HepG2 (cell line): ENCODE data around the gene HINT1. TPM values are rescaled to one million over a fixed set of nuclear protein-coding genes. Genes with fewer than 3 reads are reported as not detected.

Experiments
- ATAC-seq: fragments of 200-7000 bp; cut with Tn5 transposase; 3 replicates; pipeline ENCODE4 v1.9.1; 2020; ENCODE audit warnings: mild to moderate bottlenecking, moderate library complexity
- BruUV-seq: library from RNA; stranded (reverse); fragments of 400-500 nt; replicated peaks from 2 replicates; lab custom pipeline; 2021; lab: Mats Ljungman, UMichigan
- CTCF ChIA-PET: fragments of 300-600 bp; formaldehyde crosslinking; extraction: SDS; loops from one replicate; lab custom pipeline; 2021; ENCODE audit warnings: low total read pairs, inconsistent platforms, low intra/inter-chr PET ratio; lab: Yijun Ruan, JAX
- POLR2A ChIA-PET: fragments of 350-600 bp; sonication (Branson Sonifier 250); formaldehyde crosslinking; loops from one replicate; lab custom pipeline; 2020; ENCODE audit warnings: antibody characterized with exemption, inconsistent platforms; lab: Yijun Ruan, JAX
- DNase-seq: peaks from one replicate; pipeline ENCODE4 v3.0.0-alpha.2; 2015; ENCODE audit warnings: low spot score
- FAIRE-seq: peaks from 3 replicates; lab custom pipeline; 2011; peaks lifted over from hg19 to GRCh38; lab: Jason Lieb, UNC
- H2AFZ ChIP-seq: one replicate; pipeline ENCODE4 v1.6.1; 2011; ENCODE audit warnings: low read length, inconsistent platforms
- H3K27ac ChIP-seq: fragments of 300-600 bp; 3 replicates; pipeline ENCODE4 v1.8.0; 2011; ENCODE audit warnings: mixed run types, mild to moderate bottlenecking, mixed read lengths, low read length, inconsistent platforms; ENCODE audit not compliant: insufficient read depth; ENCODE audit errors: extremely low read length
- H3K27me3 ChIP-seq, 2 experiments: fragments of 200-600 bp in 1 of 2; 2 replicates in 1 of 2; 3 replicates in 1 of 2; pipeline versions ENCODE4 v1.6.0 to v1.8.0; 2011; ENCODE audit warnings: low read length in 2 of 2, mild to moderate bottlenecking in 2 of 2, moderate library complexity in 2 of 2, inconsistent platforms in 1 of 2; ENCODE audit not compliant: insufficient read depth in 2 of 2, control insufficient read depth in 1 of 2
- H3K36me3 ChIP-seq, 2 experiments: fragments of 200-600 bp in 1 of 2; replicated peaks in 1 of 2; 2 replicates in 1 of 2; 3 replicates in 1 of 2; pipeline versions ENCODE4 v1.5.1 to v1.8.0; 2011; ENCODE audit warnings: low read length in 2 of 2, inconsistent platforms in 1 of 2; ENCODE audit not compliant: insufficient read depth in 2 of 2, control insufficient read depth in 1 of 2
- H3K4me1 ChIP-seq: 2 replicates; pipeline ENCODE4 v1.5.1; 2012; ENCODE audit warnings: low read length, inconsistent platforms; ENCODE audit not compliant: insufficient read depth
- H3K4me2 ChIP-seq: 2 replicates; pipeline ENCODE4 v1.6.0; 2011; ENCODE audit warnings: low read depth, low read length, inconsistent platforms
- H3K4me3 ChIP-seq, 3 experiments: fragments of 200-600 bp in 1 of 3; sonication (generic), shearing (Covaris generic) in 1 of 3; replicated peaks in 1 of 3; 2 replicates each; pipeline ENCODE4 v1.5.1; 2011 to 2016; ENCODE audit warnings: low read length in 3 of 3, inconsistent platforms in 2 of 3, low read depth in 2 of 3, mild to moderate bottlenecking in 2 of 3, control low read depth in 1 of 3, mixed read lengths in 1 of 3; ENCODE audit not compliant: insufficient read depth in 1 of 3
- H3K79me2 ChIP-seq: one replicate; pipeline ENCODE4 v1.6.1; 2011; ENCODE audit warnings: low read length, inconsistent platforms; ENCODE audit not compliant: insufficient read depth
- H3K9ac ChIP-seq: 2 replicates; pipeline ENCODE4 v1.6.0; 2011; ENCODE audit warnings: mild to moderate bottlenecking, low read depth, low read length, inconsistent platforms; ENCODE audit not compliant: insufficient read depth
- H3K9me3 ChIP-seq: 2 replicates; pipeline ENCODE4 v1.5.1; 2012; ENCODE audit warnings: mild to moderate bottlenecking, low read length
- H4K20me1 ChIP-seq: 2 replicates; pipeline ENCODE4 v1.6.0; 2011; ENCODE audit warnings: inconsistent platforms, mild to moderate bottlenecking, low read length, moderate library complexity; ENCODE audit not compliant: insufficient read depth
- AGO2 ChIP-seq: fragments of 200-400 bp; formaldehyde crosslinking; optimal IDR thresholded peaks from 2 replicates; pipeline ENCODE3; 2017; ENCODE audit warnings: mild to moderate bottlenecking, low read depth, low read length, moderate library complexity
- DMAP1 ChIP-seq: IDR thresholded peaks from 2 replicates; pipeline ENCODE4 v1.6.1; 2016
- ELF4 ChIP-seq: sonication (generic); formaldehyde crosslinking; IDR thresholded peaks from 2 replicates; pipeline ENCODE4 v1.5.0; 2020; ENCODE audit warnings: missing genetic modification reagents, mild to moderate bottlenecking, moderate library complexity, borderline replicate concordance
- FOXK1 ChIP-seq: sonication (generic); formaldehyde crosslinking; IDR thresholded peaks from 2 replicates; pipeline ENCODE4 v1.4.0; 2020; ENCODE audit warnings: low read depth, missing genetic modification reagents, borderline replicate concordance
- GABPA ChIP-seq, 2 experiments: IDR thresholded peaks; 2 replicates each; pipeline ENCODE4 v1.6.1; 2011 to 2016; ENCODE audit warnings: low read depth in 2 of 2, low read length in 1 of 2, missing biosample characterization in 1 of 2, missing genetic modification characterization in 1 of 2
- HDAC1 ChIP-seq: sonication (generic); formaldehyde crosslinking; IDR thresholded peaks from 2 replicates; pipeline ENCODE4 v1.5.1; 2020; ENCODE audit warnings: mild to moderate bottlenecking, missing genetic modification reagents
- HHEX ChIP-seq: IDR thresholded peaks from 2 replicates; pipeline ENCODE4 v1.6.1; 2016; ENCODE audit warnings: control low read depth
- HMGXB4 ChIP-seq, 2 experiments: sonication (generic) in 1 of 2; formaldehyde crosslinking in 1 of 2; IDR thresholded peaks; 2 replicates each; pipeline versions ENCODE4 v1.4.0 to v1.6.1; 2018 to 2020; ENCODE audit warnings: missing genetic modification reagents in 2 of 2, borderline replicate concordance in 1 of 2, low read depth in 1 of 2, mild to moderate bottlenecking in 1 of 2, missing biosample characterization in 1 of 2
- HOXA9 ChIP-seq: sonication (generic); formaldehyde crosslinking; IDR thresholded peaks from 2 replicates; pipeline ENCODE4 v1.8.1; 2022; ENCODE audit warnings: missing genetic modification reagents, mild to moderate bottlenecking, moderate library complexity, borderline replicate concordance
- SOX5 ChIP-seq: IDR thresholded peaks from 2 replicates; pipeline ENCODE4 v1.6.1; 2016; ENCODE audit warnings: borderline replicate concordance
- TBL1XR1 ChIP-seq: fragments of 150-350 bp; IDR thresholded peaks from 2 replicates; pipeline ENCODE4 v1.6.1; 2014; ENCODE audit warnings: borderline replicate concordance, low read length; ENCODE audit not compliant: partially characterized antibody
- ZNF136 ChIP-seq: sonication (generic); formaldehyde crosslinking; IDR thresholded peaks from 2 replicates; pipeline ENCODE4 v1.8.1; 2022; ENCODE audit warnings: low read depth, mild to moderate bottlenecking, moderate library complexity, missing genetic modification reagents
- ZNF430 ChIP-seq: sonication (generic); formaldehyde crosslinking; IDR thresholded peaks from 2 replicates; pipeline ENCODE4 v1.9.0; 2021; ENCODE audit warnings: mild to moderate bottlenecking, missing genetic modification reagents
- ZNF569 ChIP-seq: sonication (generic); formaldehyde crosslinking; IDR thresholded peaks from 2 replicates; pipeline ENCODE4 v1.5.0; 2020; ENCODE audit warnings: mild to moderate bottlenecking, missing genetic modification reagents, moderate library complexity, borderline replicate concordance
- WGBS: methylation state at CpG from one replicate; pipeline ENCODE4 v1.1.6; 2017; ENCODE audit warnings: low lambda C conversion rate; 5-methylcytosine and 5-hydroxymethylcytosine counted together
- in situ Hi-C: cut with HindIII; loops from 2 replicates; pipeline ENCODE4 v1.10.0; 2017; ENCODE audit warnings: low pct_unique_long_range_greater_than_20kb; ENCODE audit not compliant: extremely low pct_ligation_motif_present
- intact Hi-C: fragments of 100-400 bp; cut with micrococcal nuclease; formaldehyde crosslinking; loops from one replicate; pipeline ENCODE4 v1.10.0; 2022; ENCODE audit not compliant: unreplicated experiment
- polyA plus RNA-seq, 8 experiments: library from polyadenylated mRNA; depleted of rRNA in 3 of 8; stranded (reverse) in 7 of 8; unstranded in 1 of 8; fragments of >200 nt; fragmentation: Illumina TruSeq in 4 of 8; extraction: Trizol in 4 of 8; gene quantifications; 2 replicates each; pipeline versions ENCODE4 v1.2.1 to v1.2.3, GENCODE V29; 2011 to 2016; ENCODE audit warnings: low read depth in 4 of 8, missing spikeins in 1 of 8, mixed read lengths in 1 of 8; ENCODE audit not compliant: insufficient read depth in 1 of 8
- total RNA-seq, 5 experiments: library from RNA; depleted of rRNA; stranded (reverse); fragments of >200 nt; fragmentation: Illumina TruSeq; extraction: Trizol; gene quantifications; 2 replicates each; pipeline ENCODE4 v1.2.3, GENCODE V29; 2016; ENCODE audit warnings: low read depth in 1 of 5
- TF ChIP-seq, protein P1 (sequence below): sonication (generic); formaldehyde crosslinking; IDR thresholded peaks from 2 replicates; pipeline ENCODE4 v1.5.0; 2020; ENCODE audit warnings: missing genetic modification reagents, mild to moderate bottlenecking, borderline replicate concordance
- TF ChIP-seq, protein P2 (sequence below): sonication (generic); formaldehyde crosslinking; IDR thresholded peaks from 2 replicates; pipeline ENCODE4 v1.8.1; 2023; ENCODE audit warnings: mild to moderate bottlenecking, moderate library complexity, missing genetic modification reagents
- TF ChIP-seq, protein P3 (sequence below): sonication (generic); formaldehyde crosslinking; IDR thresholded peaks from 2 replicates; pipeline ENCODE4 v1.5.0; 2020; ENCODE audit warnings: missing genetic modification reagents, mild to moderate bottlenecking, borderline replicate concordance

The HINT1 gene
- total and polyA plus RNA-seq, 2 of the 13 experiments (the other 11 are each of a cell fraction or from before 2014, with no cell fraction given) = 428 to 997 TPM

GRCh38 chr5:131170540-131171275 lies 5.7 kb upstream of the HINT1 start, which contains the start of gene LYRM7:
Gene LYRM7 (plus strand): TSS chr5:131170944. CDS start chr5:131171021, 77 bp downstream.
- no peaks in the 10 kb centered on the region for H3K36me3 ChIP-seq
- no peaks in the 10 kb centered on the region for H3K9me3 ChIP-seq
- peak within 1 kb of the TSS; percentile 78 for H3K27ac ChIP-seq
- POLR2A ChIA-PET = no interaction called here
- no TSS peak for BruUV-seq
- 2% methylated on average over 34 of the region's 42 CpGs for WGBS
- peaks cover 29% of the 10 kb centered on the region for H3K4me1 ChIP-seq
- DNase-seq (peak; percentile 99), FAIRE-seq (peak; percentile 99), ATAC-seq (peak; percentile 99)
- in situ Hi-C loops = loop anchor here (5.0 kb wide), 1 partner anchor 212 kb away; no protein-coding TSS in a partner anchor
- H3K79me2 ChIP-seq = peaks cover 11% of the 10 kb centered on the region
- no peaks in the 10 kb centered on the region; a peak in 1 of 5 replicates for H3K27me3 ChIP-seq
- intact Hi-C loops = no loop called here
- H3K9ac ChIP-seq = peak within 1 kb of the TSS; percentile 92
- H3K4me2 ChIP-seq = peak within 1 kb of the TSS; percentile 90
- no peaks in the 10 kb centered on the region for H4K20me1 ChIP-seq
- peak within 1 kb of the TSS; percentile 61 for H2AFZ ChIP-seq
- CTCF ChIA-PET = no interaction called here
- peak within 1 kb of the TSS; percentile 65 to 84 (median 82) for H3K4me3 ChIP-seq
- TF ChIP-seq AGO2 (no peak), HMGXB4 (CRISPR knock-in tag; IDR thresholded peaks at IDR 0.05; ENCODE audit: borderline replicate concordance in 1 of 2, low read depth in 1 of 2) (peak; percentile 35 to 64; a peak in 3 of 4 replicates), HDAC1 (peak; percentile 81), GABPA (IDR thresholded peaks at IDR 0.05; ENCODE audit: low read depth, low read length) (peak; percentile 90), GABPA (CRISPR knock-in tag; IDR thresholded peaks at IDR 0.05; ENCODE audit: low read depth) (peak; percentile 99), ZNF430 (CRISPR knock-in tag) (peak; percentile 33; the same call in 1 of the 2 replicates), TBL1XR1 (peak; percentile 5), HHEX (CRISPR knock-in tag) (0 out of 2 replicates have a peak, but pooled peaks have one; percentile 37), ZNF569 (CRISPR knock-in tag) (no peak), FOXK1 (CRISPR knock-in tag) (peak; percentile 51; the same call in 1 of the 2 replicates), ZNF136 (CRISPR knock-in tag) (0 out of 2 replicates have a peak, but pooled peaks have one; percentile 26), ELF4 (CRISPR knock-in tag) (peak; percentile 45; the same call in 1 of the 2 replicates), DMAP1 (CRISPR knock-in tag) (peak; percentile 13; the same call in 1 of the 2 replicates), HOXA9 (CRISPR knock-in tag) (no peak), SOX5 (CRISPR knock-in tag) (0 out of 2 replicates have a peak, but pooled peaks have one; percentile 30)
- TF ChIP-seq, protein P1, sequence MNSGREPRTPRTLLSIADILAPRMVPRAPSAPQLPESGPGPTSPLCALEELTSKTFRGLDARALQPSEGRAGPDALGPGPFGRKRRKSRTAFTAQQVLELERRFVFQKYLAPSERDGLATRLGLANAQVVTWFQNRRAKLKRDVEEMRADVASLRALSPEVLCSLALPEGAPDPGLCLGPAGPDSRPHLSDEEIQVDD (CRISPR knock-in tag) = no peak
- TF ChIP-seq, protein P2, sequence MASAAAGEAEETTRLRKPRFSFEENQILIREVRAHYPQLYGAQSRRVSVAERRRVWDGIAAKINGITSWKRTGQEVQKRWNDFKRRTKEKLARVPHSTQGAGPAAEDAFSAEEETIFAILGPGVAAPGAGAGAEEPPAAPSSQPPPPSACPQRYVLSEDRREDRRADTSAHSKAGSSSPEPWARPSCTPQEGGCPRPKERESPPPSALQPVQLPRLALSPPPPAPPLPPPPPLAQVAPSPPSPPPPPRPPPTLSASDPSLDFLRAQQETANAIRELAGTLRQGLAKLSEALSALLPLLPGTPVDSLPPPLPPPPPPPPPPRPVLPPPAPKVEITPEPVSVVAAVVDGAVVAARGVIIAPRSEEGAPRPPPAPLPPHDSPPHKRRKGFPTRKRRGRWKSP = 0 out of 2 replicates have a peak, but pooled peaks have one; percentile 59
- TF ChIP-seq, protein P3, sequence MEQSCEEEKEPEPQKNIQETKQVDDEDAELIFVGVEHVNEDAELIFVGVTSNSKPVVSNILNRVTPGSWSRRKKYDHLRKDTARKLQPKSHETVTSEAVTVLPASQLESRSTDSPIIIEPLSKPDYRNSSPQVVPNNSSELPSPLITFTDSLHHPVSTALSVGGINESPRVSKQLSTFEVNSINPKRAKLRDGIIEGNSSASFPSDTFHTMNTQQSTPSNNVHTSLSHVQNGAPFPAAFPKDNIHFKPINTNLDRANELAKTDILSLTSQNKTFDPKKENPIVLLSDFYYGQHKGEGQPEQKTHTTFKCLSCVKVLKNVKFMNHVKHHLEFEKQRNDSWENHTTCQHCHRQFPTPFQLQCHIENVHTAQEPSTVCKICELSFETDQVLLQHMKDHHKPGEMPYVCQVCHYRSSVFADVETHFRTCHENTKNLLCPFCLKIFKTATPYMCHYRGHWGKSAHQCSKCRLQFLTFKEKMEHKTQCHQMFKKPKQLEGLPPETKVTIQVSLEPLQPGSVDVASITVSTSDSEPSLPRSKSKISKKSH = 0 out of 2 replicates have a peak, but pooled peaks have one; percentile 50
